ENCODE results near the gene LRBA.
"Not testable (repeated sequence)": the region's sequence is repeated elsewhere in the genome, so short reads cannot be mapped to it uniquely, and the experiment has no call there.

LRBA gene

DNA sequence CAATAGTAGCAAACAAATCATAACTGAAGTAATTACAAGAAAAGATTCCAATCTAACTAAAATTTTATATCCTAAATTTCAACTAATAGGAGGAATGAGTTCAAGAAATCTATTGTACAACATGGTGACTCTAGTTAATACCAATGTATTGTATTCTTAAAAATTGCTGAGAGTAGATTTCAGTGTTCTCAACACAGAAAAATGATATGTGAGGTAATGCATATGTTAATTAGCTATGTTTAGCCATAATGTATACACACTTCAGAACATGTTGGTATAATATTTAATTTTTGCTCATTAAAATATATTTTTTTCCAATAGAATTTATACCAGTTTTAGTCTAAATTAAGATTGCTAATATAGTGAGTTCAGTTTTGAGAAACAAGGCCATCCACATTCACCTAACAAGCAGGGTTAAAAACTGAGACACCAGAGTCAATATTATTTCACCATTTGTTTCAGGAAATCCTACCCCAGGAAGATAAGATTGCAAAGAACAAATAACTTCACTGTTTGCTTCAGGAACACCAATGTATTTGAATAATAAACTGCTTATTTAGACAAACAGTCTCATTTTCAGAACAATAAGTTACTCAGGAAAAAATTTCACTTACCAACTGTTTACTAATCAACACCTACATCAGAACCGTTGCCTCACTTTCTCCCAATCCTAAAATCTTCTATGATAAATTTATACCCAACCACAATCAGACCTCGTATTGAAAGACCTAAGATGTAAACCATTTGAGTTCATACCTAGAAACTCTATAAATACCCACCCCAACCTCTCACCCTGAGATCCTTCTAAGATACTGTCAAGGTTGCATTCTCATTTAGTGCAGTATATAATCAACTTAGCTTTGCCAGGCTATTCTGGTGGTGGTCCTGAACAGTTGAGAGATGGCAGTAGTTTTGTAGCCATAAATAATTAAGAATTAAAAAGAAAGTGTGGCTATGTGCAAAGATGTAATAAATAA, 300.3 kb downstream of the LRBA start:
- DNase-seq: no peak

DNA sequence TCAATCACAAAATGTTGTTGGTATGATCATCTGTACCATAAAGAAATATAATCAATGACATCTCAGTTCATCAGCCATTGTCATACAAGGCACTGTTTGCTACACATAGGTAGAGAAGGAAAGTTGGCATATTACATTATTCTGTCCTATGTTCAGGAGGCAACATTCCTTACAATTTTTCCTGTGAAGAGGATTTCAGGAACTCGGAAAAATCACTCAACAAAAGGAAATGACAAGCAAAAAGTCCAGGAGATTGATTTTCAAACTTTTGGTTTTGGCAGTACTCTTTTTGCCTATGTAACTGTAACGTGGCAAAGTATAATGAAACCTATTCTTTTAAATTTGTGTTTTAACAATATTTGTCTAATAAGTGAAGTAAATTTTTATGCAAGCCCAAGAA, 301.8 kb downstream of the LRBA start:
- DNase-seq: no peak

DNA sequence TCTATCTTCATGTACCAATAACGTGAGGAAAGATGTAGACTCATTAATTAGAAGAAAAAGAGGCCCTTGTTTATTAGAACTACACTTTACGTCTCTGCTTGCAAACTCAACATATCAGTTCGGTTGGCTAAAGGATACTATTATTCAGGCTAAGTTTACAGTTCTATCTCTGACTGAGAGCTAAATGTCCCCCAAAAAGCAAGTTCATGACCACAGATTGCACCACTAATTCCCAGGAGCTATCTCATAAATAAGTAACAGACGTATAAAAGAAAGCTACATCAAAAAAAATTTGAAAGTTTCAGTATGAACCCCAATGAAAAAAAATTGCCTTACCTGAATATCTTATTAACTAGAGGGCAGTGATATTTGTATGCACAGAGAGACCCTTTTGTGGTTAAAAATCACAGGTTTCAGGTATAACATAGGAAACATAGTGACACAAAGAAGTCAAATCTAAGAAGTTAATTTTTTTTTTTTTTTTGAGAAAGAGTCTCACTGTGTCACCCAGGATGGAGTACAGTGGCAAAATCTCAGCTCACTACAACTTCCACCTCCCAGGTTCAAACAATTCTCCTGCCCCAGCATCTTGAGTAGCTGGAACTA, 304.2 kb downstream of the LRBA start:
- DNase-seq: no peak

DNA sequence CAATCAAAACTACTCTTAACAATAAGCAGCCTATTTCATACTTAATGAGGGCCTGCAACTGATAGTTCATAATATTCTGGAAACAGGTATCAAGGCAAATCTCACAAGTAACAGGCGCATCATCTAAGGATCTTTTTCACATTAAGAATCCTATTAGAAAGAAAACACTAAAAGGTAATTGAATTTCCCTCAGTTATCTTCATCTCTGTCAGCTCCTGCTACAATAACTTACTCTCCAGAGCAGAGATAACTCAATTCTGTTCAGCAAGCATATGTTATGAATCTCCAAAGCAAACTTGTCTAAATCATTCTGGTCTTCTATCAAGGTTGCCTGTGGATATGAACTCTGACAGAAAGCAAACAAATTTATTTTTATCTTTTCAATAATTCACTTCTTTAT, 307.1 kb downstream of the LRBA start:
- no peak for DNase-seq

DNA sequence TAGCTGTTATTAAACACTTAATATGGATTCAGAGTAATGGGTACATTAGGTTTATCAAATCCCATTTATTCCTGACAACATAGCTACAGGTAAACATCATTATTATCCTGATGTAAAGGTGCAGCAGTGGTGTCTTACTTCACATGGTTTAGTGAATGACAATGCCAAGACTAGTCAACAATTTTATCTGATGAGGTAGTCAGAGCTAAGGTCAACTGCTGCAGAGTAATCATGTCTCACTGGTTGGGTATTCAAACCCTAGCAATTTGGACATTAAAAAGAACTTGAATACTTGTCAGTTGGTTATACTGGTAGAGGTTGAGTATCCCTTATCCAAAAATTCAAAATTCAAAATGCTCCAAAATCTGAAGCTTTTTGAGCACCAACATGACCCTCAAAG, 315.5 kb downstream of the LRBA start:
- no peak for DNase-seq

DNA sequence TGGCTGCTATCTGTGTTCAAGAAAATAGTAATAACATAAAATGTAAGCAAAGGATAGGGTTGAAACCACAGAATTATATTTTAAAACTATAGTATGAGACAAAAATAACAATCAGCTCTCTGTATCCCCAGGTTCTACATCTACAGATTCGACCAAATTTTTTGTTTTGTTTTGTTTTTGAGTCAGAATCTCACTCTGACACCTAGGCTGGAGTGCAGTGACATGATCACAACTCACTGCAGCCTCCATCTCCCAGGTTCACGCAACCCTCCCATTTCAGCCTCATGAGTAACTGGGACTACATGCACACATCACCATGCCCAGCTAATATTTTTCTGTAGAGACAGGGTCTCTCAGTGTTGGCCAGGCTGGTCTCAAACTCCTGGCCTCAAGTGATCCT, 319.9 kb downstream of the LRBA start:
- DNase-seq: no peak

DNA sequence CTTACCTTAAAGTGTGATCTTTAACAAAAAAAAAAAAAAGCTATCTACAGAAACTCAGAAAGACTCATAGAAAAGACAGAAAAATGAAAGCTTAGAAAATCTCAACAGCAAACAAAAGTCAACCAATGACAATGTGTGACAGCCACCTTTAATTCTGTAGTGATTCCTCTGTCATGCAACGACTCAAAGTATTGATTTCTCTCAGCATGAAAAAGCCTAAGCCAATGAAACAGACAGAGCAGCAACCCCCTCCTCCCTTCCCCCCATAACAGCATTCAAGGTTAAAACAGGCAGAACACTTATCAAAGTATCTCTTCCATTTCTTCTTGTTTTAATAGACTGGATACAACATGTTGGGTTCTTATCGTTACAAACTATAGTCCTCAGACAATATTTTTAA, 320.6 kb downstream of the LRBA start:
- peak; percentile 53 for DNase-seq

DNA sequence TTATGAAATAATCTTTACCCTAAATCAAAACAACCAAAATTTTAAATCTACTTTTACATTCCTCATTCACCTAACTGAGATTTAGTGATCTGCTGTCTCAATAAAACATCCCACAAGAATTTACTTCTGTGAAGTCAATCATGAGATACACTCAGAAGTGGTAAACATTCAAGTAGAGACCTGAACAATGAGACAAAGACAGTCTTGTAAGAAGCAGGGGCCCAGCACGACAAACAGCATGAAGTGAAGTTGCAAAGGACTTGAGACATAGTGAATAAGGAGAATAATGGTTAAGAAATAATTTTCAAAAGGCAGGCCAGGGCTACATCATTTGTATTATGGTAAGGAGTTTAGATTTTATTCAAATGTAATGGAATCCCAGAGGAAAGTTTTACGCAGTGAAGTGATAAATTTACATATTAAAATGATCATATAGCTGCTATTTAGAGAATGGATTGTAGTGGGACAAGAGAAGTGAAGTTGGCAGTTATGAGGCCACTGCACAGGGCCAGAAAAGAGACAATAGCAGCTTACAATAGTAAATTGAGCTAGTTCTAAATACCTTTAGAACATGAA, 331.2 kb downstream of the LRBA start:
- DNase-seq: peak; percentile 9

DNA sequence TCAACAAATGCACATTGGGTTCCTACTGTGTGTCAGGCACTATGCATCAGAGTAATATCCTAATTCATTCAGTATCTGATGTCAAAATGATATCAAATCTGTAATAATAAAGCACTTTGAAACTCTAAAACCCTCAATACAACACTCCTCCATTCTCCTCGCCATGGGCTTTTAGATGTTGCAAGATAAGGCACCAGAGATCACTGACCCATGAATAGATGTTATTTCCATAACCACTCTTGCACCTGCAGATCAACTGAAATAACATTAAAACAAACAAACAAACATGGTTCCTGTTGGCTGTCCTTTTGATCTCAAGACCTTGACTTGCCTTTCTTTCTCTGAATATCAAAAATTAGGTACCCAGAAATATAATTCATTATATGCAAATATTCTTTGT, 333.0 kb downstream of the LRBA start:
- DNase-seq: peak; percentile 9

DNA sequence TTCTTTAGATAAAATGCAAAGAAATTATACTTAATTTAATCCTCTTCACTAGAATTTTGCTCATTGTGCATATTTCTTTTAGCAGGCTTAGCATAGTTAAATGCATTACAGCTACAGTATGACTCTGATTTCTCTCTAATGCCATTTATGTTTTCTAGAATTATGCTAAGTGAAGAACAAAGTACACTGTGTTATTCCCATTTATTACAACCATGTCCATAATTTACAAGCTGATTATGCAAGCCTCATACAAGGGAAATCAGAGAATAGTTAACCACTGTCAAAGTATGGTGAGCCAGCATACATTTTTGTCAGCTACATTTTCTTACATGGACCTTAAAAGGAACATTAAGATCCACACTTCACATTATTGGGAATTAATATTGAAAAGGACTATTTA, 334.0 kb downstream of the LRBA start:
- peak; percentile 14 for DNase-seq

DNA sequence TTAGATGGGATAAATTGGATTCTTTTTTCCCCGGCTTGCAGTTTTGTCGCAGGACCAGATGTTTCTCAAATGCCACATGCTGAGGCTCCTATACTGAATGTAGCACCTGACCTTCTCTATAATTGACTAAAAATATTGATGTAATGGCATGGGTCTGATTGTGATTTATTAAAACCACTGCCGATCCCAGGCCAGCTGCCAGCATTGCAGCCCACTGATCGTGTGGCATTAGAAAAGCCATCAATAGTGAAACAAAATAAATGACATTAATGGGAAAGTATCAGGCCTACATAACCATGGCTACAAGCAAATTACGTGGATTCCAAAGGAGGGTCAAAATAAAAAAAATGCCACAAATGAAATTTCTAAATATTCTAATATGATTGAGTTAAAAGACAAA, 334.4 kb downstream of the LRBA start:
- peak; percentile 41 for DNase-seq

DNA sequence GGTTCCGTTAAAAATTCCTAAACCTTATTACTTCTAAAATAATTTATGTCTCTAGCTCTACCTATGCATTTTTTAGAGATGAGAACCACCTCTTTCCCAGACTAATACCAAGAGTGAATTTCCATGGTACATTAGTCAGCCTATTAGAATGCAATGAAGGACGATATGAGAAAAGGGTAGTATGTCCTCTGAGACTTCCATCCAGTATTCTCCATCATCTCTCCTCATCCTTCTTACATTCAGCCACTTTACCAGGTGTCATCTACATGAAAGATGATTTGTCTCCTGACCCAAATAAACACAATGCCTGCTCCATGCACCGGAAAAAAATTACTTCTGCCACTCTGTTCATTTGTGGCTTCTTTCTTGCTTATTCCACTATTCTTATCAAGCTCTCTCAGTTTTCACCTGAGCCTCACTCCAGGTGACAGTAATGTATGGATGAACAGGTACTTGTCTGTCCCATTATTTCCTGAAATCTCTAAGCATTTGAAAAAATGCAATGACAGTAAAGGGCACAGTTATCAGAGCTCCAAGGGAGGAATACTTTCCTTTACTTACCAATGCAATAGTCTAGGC, 335.2 kb downstream of the LRBA start:
- peak; percentile 66 for DNase-seq

DNA sequence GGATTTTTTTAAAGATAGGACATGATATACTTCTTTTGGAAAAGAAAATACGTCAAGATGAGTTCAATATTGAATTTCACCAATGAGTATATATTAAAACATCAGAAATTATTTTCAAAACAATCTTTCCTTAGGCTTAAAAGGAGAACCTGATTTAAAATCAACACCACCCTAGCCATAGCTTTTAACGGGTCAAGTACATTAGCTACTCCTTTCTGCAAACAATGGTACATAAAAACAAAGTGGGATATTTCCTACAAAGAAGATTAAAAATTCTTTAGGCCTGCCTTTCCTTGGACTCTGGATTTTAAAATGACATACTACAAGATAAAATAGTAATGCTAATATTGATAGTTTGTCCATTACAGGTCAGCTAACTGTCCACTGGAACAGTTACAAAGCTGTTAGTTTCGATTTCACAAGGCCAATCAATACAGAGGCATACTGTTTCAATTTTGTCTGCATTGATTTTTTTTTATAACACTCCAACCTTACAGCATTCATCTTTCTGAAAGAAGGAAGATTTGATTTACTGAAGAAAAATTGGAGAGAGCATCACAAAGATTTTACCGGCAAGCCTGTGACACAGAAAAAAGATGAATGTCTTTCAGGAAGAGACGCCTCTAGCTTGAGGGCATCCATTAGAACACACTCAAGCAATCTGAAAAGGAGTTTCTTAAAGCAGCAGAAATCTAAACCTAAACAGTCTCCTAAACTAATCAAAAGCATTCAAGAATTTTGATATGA, 335.9 kb downstream of the LRBA start:
- peak; percentile 67 for DNase-seq

DNA sequence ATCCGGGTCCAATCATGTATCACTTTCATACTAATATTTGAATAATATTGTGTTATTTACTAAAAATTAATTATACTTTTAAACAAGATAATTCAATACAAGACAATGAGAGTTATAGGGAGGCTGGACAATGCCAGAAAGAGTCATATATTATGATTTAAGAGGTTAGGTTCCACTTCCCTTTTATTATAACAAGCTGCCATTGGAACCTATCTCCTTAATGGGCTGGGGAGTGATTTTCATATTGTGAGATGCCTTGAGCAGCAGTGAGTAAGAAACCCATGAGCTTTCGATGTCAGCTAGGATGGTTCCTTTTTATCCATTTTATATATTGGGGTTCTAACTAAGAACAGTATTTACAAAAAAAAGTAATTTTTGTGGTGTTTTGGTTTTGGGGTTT, 341.3 kb downstream of the LRBA start:
- no peak for DNase-seq

DNA sequence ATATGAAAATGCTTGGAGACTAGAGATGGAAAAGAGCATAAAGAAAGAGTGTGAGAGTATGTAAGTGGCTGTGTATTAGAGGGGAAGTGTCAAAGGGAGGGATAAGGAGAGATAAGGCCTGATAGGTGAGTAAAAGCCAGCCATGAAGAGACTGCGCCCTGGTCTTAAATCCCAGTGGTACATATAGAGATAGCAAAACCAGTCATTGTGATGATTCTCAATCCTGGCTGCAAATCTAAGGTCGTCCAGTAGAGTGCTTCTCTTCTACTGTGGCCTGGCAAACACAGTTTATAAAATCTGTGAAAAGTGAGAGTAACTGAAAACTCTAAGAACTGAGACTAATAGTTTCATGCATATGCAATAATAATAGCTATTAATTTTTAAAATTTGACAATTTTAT, 346.3 kb downstream of the LRBA start:
- no peak for DNase-seq

DNA sequence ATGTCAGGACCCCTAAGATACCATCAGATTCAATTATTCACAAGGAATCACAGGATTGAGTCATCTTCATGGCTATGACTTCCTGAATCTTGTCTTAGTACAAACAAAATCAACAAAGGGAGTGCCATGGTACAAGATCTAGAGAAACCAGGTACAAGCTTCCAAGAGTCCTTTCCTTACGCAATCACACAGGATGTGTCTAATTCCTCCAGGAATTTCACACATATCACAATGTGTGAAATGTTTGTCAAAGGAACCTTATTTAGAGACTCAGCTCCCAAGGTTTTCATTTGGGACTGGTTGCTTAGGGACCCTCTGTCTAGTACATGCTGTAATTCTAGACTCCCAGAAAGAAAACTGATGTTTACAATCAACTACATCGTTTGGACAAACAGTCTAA, 350.1 kb downstream of the LRBA start:
- no peak for DNase-seq

DNA sequence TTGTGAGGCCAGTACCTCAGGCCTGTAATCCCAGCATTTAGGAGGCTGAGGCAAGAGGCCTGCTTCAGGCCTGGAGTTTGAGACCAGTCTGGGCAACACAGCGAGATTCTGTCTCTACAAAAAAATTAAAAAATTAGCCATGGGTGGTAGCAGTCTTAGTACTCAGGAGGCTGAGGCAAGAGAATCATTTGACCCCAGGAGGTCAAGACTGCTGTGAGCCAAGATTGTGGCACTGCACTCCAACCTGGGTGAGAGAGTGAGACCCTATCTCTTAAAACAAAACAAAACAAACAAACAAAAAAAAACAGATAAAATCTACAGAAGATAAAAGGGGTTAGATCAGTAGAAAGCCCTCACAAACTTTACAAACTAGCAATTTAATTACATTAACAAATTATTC, 352.4 kb downstream of the LRBA start:
- no peak for DNase-seq

DNA sequence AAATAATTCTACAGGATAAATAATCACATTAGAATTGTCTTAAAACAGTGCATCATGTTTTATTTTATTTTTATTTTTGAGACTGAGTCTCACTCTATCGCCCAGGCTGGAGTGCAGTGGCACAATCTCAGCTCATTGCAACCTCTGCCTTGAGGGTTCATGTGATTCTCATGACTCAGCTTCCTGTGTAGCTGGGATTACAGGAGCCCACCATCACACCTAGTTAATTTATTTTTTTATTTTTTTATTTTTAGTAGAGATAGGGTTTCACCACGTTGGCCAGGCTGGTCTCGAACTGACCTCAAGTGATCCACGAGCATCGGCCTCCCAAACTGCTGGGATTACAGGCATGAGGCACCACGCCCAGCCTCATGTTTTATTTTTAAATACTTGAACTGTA, 353.5 kb downstream of the LRBA start:
- not testable (repeated sequence) for DNase-seq

DNA sequence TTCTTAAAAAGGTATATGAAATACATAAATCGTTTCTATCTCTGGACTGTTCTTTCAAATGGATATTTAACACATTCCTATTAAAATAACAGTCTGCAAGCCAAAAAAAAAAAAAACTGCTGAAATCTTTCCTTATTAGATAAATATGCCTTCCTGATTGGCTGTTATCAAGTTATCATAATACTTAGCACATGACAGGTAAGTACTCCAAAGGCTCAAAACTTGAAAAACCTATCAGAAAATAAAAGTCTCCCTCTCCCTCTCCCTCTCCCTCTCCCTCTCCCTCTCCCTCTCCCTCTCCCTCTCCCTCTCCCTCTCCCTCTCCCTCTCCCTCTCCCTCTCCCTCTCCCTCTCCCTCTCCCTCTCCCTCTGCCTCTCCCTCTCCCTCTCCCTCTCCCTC, 356.8 kb downstream of the LRBA start:
- not testable (repeated sequence) for DNase-seq

DNA sequence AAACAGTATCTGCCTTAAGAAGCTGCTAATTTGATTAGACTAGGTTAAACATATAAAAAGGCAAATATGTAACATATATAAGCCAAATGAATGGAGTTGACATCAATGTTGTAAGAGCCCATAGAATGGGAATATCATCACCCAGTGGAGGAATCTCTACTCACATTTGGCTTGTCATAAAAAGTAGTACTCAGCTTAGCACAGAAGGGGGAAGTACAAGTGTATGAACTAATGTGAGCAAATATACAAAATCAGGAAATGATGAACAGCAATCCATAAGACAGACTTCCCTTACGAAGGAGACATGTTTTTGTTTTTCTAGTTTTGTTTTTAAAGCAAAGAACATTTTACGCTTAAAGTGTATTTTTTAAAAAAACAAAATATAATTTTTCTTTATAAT, 358.2 kb downstream of the LRBA start:
- no peak for DNase-seq

DNA sequence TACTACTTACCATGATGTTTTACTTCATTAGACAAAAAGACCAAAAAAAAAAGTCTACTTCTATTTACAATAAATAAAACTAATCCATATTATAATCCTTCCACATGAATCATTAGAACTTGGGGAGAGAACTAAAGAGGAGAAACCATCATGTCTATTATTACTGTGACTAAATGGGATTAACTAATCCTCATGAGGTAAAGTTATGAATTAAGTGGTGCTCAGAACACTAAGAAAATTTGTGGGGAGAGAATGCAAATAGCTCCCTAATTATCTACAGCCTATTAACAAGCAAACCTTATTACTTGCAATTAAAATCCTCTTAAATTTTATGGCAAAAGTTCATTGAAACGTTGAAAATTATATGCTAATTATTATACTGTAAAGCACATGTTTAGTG, 364.3 kb downstream of the LRBA start:
- no peak for DNase-seq

DNA sequence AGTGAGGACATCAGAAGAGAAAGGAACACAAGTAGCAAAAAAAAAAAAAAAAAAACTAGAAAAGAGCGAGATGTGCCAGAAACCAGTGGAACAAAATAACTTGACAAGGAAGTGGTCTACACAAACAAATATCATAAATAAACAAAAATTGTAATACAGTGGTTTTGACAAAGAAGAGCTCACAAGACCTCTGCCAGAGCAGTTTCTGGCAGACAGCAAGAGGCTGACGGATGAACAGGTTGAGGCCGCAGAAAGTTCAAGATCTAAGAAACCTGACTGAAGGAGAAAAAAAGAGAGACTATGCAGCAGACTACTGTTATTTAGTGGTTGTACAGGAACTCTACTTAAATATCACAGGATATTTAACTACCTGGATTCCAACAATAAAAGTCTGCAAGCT, 367.0 kb downstream of the LRBA start:
- DNase-seq: no peak

DNA sequence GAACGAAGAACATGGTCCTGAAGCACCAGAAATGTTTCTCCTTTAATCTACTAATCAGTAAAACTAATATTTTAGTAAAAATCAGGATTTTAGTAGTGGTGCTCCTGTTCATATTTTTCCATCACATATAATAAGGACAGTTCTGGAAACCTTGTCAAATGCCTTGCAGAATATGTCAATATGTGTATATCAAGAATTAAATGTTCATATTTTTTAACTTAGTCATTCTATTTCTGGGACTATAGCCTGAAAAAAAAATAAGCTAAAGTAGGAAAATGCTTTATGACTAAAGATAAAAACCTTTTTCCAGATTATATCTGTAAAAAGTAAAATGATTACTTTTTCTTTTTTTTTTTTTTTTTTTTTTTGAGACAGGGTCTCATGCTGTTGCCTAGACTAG, 368.1 kb downstream of the LRBA start:
- DNase-seq: no peak

Measured in eye (tissue), 1 donor.